H1 (cell line): ENCODE measurements around the gene CNNM3. TPM values are rescaled to one million over a fixed set of nuclear protein-coding genes. Genes with fewer than 3 reads are reported as not detected.

Experiments
- POLR2AphosphoS5 ChIP-seq: IDR thresholded peaks from 2 replicates; pipeline ENCODE4 v1.6.1; 2011; ENCODE audit warnings: low read depth, low read length
- YY1 ChIP-seq: IDR thresholded peaks from 2 replicates; pipeline ENCODE4 v1.6.1; 2011; ENCODE audit warnings: low read depth, mild to moderate bottlenecking, low read length
- polyA plus RNA-seq, 7 experiments: library from polyadenylated mRNA; depleted of rRNA in 3 of 7; stranded (reverse) in 5 of 7; unstranded in 2 of 7; fragments of >200 nt in 5 of 7; fragments of 200-250 nt in 2 of 7; gene quantifications; 1 replicate in 5 of 7; 2 replicates in 1 of 7; 4 replicates in 1 of 7; pipeline versions ENCODE4 v1.2.1 to v1.2.3, GENCODE V29; 2011 to 2013; ENCODE audit warnings: missing spikeins in 2 of 7, mixed read lengths in 2 of 7
- total RNA-seq: library from RNA; stranded (reverse); fragmentation: NEBNext Ultra II Directional; extraction: Animal tissue kit (Norgen Biotek cat#: 25700); gene quantifications from 2 replicates; pipeline ENCODE4 v1.2.1, GENCODE V29; 2021
- TF ChIP-seq, protein P1 (sequence below): fragments of 300-600 bp; sonication (generic); IDR thresholded peaks from 2 replicates; pipeline ENCODE4 v1.7.1; 2012; ENCODE audit warnings: low read length, moderate library complexity, mild to moderate bottlenecking, inconsistent platforms; ENCODE audit not compliant: insufficient replicate concordance

The CNNM3 gene
- total and polyA plus RNA-seq, 2 of the 8 experiments (the other 6 are each of a cell fraction or from before 2014, with no cell fraction given): 29.1 to 29.2 TPM

- TF ChIP-seq, protein P1, sequence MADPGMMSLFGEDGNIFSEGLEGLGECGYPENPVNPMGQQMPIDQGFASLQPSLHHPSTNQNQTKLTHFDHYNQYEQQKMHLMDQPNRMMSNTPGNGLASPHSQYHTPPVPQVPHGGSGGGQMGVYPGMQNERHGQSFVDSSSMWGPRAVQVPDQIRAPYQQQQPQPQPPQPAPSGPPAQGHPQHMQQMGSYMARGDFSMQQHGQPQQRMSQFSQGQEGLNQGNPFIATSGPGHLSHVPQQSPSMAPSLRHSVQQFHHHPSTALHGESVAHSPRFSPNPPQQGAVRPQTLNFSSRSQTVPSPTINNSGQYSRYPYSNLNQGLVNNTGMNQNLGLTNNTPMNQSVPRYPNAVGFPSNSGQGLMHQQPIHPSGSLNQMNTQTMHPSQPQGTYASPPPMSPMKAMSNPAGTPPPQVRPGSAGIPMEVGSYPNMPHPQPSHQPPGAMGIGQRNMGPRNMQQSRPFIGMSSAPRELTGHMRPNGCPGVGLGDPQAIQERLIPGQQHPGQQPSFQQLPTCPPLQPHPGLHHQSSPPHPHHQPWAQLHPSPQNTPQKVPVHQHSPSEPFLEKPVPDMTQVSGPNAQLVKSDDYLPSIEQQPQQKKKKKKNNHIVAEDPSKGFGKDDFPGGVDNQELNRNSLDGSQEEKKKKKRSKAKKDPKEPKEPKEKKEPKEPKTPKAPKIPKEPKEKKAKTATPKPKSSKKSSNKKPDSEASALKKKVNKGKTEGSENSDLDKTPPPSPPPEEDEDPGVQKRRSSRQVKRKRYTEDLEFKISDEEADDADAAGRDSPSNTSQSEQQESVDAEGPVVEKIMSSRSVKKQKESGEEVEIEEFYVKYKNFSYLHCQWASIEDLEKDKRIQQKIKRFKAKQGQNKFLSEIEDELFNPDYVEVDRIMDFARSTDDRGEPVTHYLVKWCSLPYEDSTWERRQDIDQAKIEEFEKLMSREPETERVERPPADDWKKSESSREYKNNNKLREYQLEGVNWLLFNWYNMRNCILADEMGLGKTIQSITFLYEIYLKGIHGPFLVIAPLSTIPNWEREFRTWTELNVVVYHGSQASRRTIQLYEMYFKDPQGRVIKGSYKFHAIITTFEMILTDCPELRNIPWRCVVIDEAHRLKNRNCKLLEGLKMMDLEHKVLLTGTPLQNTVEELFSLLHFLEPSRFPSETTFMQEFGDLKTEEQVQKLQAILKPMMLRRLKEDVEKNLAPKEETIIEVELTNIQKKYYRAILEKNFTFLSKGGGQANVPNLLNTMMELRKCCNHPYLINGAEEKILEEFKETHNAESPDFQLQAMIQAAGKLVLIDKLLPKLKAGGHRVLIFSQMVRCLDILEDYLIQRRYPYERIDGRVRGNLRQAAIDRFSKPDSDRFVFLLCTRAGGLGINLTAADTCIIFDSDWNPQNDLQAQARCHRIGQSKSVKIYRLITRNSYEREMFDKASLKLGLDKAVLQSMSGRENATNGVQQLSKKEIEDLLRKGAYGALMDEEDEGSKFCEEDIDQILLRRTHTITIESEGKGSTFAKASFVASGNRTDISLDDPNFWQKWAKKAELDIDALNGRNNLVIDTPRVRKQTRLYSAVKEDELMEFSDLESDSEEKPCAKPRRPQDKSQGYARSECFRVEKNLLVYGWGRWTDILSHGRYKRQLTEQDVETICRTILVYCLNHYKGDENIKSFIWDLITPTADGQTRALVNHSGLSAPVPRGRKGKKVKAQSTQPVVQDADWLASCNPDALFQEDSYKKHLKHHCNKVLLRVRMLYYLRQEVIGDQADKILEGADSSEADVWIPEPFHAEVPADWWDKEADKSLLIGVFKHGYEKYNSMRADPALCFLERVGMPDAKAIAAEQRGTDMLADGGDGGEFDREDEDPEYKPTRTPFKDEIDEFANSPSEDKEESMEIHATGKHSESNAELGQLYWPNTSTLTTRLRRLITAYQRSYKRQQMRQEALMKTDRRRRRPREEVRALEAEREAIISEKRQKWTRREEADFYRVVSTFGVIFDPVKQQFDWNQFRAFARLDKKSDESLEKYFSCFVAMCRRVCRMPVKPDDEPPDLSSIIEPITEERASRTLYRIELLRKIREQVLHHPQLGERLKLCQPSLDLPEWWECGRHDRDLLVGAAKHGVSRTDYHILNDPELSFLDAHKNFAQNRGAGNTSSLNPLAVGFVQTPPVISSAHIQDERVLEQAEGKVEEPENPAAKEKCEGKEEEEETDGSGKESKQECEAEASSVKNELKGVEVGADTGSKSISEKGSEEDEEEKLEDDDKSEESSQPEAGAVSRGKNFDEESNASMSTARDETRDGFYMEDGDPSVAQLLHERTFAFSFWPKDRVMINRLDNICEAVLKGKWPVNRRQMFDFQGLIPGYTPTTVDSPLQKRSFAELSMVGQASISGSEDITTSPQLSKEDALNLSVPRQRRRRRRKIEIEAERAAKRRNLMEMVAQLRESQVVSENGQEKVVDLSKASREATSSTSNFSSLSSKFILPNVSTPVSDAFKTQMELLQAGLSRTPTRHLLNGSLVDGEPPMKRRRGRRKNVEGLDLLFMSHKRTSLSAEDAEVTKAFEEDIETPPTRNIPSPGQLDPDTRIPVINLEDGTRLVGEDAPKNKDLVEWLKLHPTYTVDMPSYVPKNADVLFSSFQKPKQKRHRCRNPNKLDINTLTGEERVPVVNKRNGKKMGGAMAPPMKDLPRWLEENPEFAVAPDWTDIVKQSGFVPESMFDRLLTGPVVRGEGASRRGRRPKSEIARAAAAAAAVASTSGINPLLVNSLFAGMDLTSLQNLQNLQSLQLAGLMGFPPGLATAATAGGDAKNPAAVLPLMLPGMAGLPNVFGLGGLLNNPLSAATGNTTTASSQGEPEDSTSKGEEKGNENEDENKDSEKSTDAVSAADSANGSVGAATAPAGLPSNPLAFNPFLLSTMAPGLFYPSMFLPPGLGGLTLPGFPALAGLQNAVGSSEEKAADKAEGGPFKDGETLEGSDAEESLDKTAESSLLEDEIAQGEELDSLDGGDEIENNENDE: no peak
- TF ChIP-seq YY1 (no peak), POLR2AphosphoS5 (0 out of 2 replicates have a peak, but pooled peaks have one; percentile 41)
These were observed 43.1 kb downstream of the CNNM3 start (continued) for GRCh38 chr2:96859099-96859649.
